Measurements from ENCODE around the gene LRCH4.

LRCH4 gene

GRCh38 chr7:100583132-100584053 is 2.5 kb downstream of the LRCH4 start:
- in situ Hi-C loops (cut with MboI; ENCODE audit: low sequenced_read_pairs), result no loop called here

DNA sequence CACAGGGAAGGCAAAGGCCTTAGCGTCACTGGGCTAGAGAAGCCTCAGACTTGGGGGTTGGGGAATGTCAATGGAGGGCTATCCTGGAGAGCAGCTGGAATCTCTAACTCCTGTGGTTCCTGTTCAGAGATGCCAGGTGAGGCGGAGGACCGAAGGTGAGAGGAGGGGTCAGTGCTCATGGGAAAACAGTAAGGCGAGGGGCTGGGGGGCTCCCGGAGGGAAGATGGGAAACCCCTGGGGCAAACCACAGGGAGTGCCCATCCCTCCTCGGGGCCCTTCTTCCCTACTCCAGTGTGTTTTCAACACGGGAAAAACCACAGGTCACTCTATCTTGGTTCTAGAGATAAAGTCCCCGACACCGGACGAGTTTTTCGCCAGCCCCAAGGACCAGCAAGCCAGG is 3.3 kb downstream of the LRCH4 start:
- in situ Hi-C loops (cut with MboI; ENCODE audit: low sequenced_read_pairs), result no loop called here

- in situ Hi-C loops (cut with MboI; ENCODE audit: low sequenced_read_pairs), result no loop called here
Observed at GRCh38 chr7:100582041-100582579, 3.8 kb downstream of the LRCH4 start.

DNA sequence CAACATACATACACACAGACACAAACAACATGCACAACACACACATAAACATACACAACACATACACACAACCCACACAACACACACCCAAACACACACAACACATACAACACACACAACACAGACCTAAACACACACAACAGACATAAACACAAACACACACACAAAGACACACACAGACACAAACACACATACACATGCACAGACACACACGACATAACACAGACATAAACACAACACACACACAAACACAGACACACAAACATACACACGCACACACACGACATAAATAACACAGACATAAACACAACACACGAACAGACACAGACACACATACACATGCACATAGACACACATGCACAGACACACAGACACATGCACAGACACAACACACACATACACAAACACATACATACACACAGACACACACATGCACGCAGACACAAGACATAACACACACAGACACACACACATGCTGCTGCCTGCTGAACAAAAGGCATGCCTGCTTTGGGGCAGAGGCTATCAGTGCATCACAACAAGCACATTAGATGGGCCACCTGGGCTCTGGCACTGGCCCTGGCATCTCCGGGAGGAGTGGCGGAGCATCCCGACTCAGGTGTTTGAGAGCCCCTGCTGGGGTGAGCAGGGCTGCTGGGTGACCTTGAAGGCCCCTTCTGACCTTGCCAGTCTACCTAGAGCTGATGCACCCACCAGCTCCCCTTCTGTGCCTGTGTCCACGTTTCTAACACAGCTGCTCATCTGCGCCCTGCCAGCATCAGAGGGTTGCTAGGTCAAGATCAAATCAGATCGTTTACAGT is 5.3 kb downstream of the LRCH4 start:
- in situ Hi-C loops (cut with MboI; ENCODE audit: low sequenced_read_pairs), result no loop called here

GRCh38 chr7:100578246-100579183 is 7.4 kb downstream of the LRCH4 start:
- in situ Hi-C loops (cut with MboI; ENCODE audit: low sequenced_read_pairs), result no loop called here

GRCh38 chr7:100577507-100577906 is 8.4 kb downstream of the LRCH4 start:
- in situ Hi-C loops (cut with MboI; ENCODE audit: low sequenced_read_pairs), result no loop called here

DNA sequence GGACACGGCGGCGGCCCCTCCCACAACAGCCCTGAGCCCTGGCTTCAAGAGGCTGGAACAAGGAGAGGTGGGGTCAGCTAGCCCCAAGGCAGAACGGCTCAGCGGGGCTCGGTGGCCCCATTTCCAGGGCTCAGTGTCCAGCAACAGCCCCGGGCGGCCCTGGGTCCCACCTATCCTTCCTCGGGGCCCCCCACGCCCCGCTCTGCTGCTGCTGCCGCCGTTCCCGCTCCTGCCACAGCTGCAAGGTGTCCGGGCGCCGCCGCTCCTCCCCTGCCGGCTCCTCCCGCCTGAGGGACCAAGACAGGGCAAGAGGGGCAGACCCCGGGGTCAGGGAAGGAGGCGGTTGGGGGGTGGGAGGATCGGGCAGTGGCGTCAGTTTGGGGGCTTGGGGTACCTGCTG is 8.8 kb downstream of the LRCH4 start:
- in situ Hi-C loops (cut with MboI; ENCODE audit: low sequenced_read_pairs), result no loop called here

- in situ Hi-C loops (cut with MboI; ENCODE audit: low sequenced_read_pairs), result no loop called here
Observed at GRCh38 chr7:100576384-100576993, 9.4 kb downstream of the LRCH4 start.

GRCh38 chr7:100575746-100576383 is 10.1 kb downstream of the LRCH4 start:
- in situ Hi-C loops (cut with MboI; ENCODE audit: low sequenced_read_pairs), result no loop called here

GRCh38 chr7:100575206-100575631 is 10.7 kb downstream of the LRCH4 start:
- in situ Hi-C loops (cut with MboI; ENCODE audit: low sequenced_read_pairs), result no loop called here

- in situ Hi-C loops (cut with MboI; ENCODE audit: low sequenced_read_pairs), result no loop called here
Observed at GRCh38 chr7:100574362-100575205, 11.3 kb downstream of the LRCH4 start.

DNA sequence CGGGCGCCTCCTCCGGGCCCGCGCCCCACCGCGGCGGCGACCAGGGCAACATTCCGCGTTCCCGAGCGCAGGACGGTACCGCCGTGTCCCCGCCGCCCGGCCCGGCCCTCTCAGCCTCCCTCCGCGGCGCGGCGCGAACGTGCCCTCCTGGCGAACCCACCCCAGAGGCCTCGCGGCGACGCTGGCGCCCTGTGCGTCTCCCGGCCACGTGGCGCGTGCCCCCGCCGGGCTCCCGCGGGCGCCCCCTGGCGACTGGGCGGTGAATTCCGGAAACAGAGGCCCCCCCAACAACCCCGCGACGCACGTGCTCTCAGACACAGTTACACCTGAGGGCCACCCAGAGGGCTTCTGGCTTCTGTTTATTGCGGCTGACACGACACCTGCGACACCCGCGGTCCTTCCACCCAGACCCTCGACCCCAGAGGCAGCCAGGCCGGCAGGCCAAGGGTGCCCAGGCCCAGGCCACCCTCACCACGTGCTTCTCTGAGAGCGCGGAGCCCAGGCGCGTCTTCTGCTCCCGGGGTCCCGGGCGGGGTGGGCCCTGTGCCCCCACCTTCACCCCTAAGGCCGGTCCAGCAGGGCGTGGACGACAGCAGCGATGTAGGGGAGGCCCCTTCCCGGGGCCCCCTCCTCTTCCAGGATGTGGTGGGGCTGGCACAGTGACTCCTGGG is 12.1 kb downstream of the LRCH4 start, which contains the start of gene SAP25:
Gene SAP25, minus strand, starts transcription at position 210 of the 671 bp plus-strand sequence. Its CDS starts 158 bp downstream, at position 52.
- in situ Hi-C loops (cut with MboI; ENCODE audit: low sequenced_read_pairs), result no loop called here

DNA sequence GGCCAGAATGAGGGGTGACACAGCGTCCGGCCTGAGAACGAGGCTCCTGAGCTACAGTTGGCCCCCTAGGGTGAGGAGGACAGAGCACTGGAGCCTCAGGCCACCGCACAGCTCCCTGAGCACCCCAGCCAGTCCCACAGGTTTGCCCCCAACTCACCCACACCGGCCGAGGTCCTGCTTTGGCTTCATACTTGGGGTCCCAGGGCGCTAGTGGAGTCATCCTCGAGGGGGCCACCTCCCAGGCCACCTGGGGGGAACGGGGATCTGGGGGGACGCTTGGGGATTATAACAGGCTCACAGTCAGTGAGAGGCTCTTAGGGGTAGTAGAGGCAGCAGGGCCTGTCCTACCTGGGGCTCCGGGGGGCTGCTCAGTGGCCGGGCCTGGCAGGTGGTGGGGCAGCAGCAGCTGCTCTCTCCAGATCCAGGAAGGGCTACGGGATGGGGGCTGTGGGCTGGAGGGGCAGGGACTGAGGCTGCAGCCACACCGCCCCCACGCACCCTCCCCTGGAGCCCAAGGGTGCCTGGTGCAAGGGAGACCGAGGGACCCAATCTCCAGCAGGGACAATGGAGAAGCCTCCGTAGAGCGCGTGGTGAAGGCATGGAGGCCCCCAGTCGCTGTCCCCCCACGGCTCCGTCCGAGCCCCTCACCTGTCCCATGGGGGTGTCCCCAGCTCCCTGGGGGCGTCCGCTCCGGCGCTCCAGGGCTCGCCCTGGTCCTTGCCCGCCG is 12.8 kb downstream of the LRCH4 start:
- in situ Hi-C loops (cut with MboI; ENCODE audit: low sequenced_read_pairs), result no loop called here

- in situ Hi-C loops (cut with MboI; ENCODE audit: low sequenced_read_pairs), result no loop called here
Observed at GRCh38 chr7:100572281-100572948, 13.5 kb downstream of the LRCH4 start.

GRCh38 chr7:100571829-100572116 is 14.2 kb downstream of the LRCH4 start:
- in situ Hi-C loops (cut with MboI; ENCODE audit: low sequenced_read_pairs), result no loop called here

DNA sequence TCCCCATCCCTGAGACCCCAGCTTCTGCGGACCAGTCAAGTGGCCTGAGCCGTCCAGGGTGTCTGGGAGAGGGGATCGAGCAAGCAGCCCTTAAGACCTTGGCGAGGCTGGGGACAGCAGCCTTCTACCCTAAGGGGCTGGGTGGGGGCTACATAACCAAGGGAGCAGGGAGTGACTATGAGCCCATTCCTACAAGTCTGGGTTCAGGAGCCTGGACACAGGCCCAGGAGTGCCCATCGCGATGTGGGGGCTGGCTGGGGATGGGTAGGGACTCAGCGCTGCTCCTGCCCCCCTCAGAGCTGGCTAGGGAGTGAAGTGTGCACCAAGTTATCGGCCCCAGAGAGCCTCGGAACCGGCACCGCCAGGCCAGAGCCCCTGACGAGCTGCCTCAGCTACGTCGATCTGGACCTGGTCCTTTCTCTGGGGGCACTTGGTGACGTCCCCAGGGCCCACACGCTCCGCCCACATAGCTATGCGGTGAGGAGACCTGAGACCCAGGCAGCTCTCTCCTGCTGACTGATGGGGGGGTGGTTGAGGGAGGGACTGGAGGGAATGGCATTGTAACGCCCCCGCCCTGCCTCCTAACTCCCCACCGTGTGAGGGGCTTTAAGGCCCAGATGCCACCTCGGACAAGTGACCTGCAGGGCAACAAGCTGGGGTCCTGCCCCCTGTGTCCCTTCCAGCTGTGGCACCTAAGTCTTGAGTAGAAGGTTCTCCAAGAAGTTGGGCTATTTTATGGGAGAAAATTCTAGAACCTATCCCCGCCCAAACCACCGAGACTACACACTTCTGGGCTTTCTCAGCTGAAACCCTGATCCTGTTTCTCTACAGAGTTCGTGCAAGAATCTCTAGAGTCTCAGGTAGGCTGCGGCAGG is 14.7 kb downstream of the LRCH4 start:
- in situ Hi-C loops (cut with MboI; ENCODE audit: low sequenced_read_pairs), result no loop called here

Data from hTERT RPE-1 (cell line).